ENCODE measurements around the gene CYBC1.

The CYBC1 gene

GRCh38 chr17:82396601-82397435, 53.7 kb downstream of the CYBC1 start:
- no peak for TF ChIP-seq CTCF (IDR thresholded peaks at IDR 0.05; ENCODE audit: insufficient read depth, missing control alignments)
- DNase-seq (ENCODE audit: insufficient read length, low spot score) (no peak), FAIRE-seq (no peak)

GRCh38 chr17:82394278-82394677, 56.3 kb downstream of the CYBC1 start:
- no peak for TF ChIP-seq CTCF (IDR thresholded peaks at IDR 0.05; ENCODE audit: insufficient read depth, missing control alignments)
- no peak for FAIRE-seq

GRCh38 chr17:82392941-82393340, 57.6 kb downstream of the CYBC1 start:
- DNase-seq (ENCODE audit: insufficient read length, low spot score): no peak
- no peak for TF ChIP-seq CTCF (IDR thresholded peaks at IDR 0.05; ENCODE audit: insufficient read depth, missing control alignments)
- no peak for FAIRE-seq

More at GRCh38 chr17:82394278-82394677, 56.3 kb downstream of the CYBC1 start:
- DNase-seq (ENCODE audit: insufficient read length, low spot score): no peak
